ENCODE measurements around the gene ZNF225.

ZNF225 gene

DNA sequence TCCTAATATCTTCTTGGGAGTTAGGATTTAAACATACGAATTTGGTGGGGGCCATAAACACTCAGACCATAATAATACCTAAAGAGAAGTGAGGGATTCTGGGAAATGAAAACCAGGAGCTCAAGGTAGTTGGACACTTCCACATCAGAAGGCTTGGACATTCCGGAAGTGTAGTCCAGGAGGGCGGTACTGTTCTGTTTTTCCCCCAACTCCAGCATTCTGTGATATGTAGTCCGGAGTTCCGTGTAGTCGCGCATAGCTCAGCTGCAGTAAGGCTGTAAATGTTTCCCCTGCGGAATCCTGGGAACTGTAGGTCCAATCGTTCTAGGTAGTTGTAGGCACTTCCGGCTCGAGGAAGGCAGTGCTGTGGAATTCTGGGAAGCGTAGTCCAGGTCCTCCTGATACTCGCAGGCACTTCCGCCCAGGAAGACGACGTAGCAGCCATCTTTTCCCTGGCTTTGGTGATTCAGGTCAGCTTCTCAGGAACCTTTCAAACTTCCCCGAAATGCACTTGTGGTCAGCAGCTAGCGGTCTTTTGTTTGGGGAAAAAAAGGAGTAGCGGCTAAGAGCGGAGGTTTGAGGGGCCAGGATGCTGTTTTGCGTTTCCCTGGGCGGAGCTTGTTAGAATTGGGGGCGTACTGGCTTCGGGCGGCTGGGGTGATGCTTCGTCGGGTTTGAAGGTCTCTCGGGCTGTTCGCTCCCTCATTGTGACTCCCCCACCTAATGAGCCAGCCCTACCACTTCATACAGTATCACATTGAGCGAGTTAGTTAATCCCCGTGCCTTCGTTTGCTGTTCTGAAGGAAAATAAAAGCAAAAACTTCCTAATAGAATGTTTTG lies 51.7 kb downstream of the ZNF225 start, which contains the start of gene ZNF226 (continued):
- TF ChIP-seq MEIS1 (CRISPR knock-in tag; IDR thresholded peaks at IDR 0.05; ENCODE audit: borderline replicate concordance) (no peak), ZNF785 (tag by site-specific recombination; IDR thresholded peaks at IDR 0.05) (0 out of 2 replicates have a peak, but pooled peaks have one; percentile 23), ZNF837 (tag by site-specific recombination; IDR thresholded peaks at IDR 0.05) (no peak), TRIM28 (IDR thresholded peaks at IDR 0.05; ENCODE audit: borderline replicate concordance, low read length) (peak; percentile 95), ZNF777 (tag by site-specific recombination; IDR thresholded peaks at IDR 0.05; ENCODE audit: borderline replicate concordance) (peak; percentile 82; the same call in 1 of the 2 replicates), PRDM1 (tag by site-specific recombination; IDR thresholded peaks at IDR 0.05) (no peak), ZNF274 (IDR thresholded peaks at IDR 0.05; ENCODE audit: low read length) (no peak), ZNF274 (tag by site-specific recombination; IDR thresholded peaks at IDR 0.05; ENCODE audit: borderline replicate concordance) (no peak), ZNF19 (tag by site-specific recombination; IDR thresholded peaks at IDR 0.05; ENCODE audit: low read depth) (0 out of 2 replicates have a peak, but pooled peaks have one; percentile 21), REPIN1 (tag by site-specific recombination; IDR thresholded peaks at IDR 0.05; ENCODE audit: low read depth) (peak; percentile 99), WT1 (tag by site-specific recombination; IDR thresholded peaks at IDR 0.05) (peak; percentile 35; the same call in 1 of the 2 replicates), SCRT2 (tag by site-specific recombination; IDR thresholded peaks at IDR 0.05) (peak; percentile 94), ZNF555 (tag by site-specific recombination; conservative IDR thresholded peaks at IDR 0.05) (no peak), HOXD13 (CRISPR knock-in tag; IDR thresholded peaks at IDR 0.05; ENCODE audit: borderline replicate concordance) (peak; percentile 98), ZNF626 (tag by site-specific recombination; IDR thresholded peaks at IDR 0.05) (no peak), MZF1 (tag by site-specific recombination; IDR thresholded peaks at IDR 0.05; ENCODE audit: borderline replicate concordance) (peak; percentile 61), FEZF1 (tag by site-specific recombination; IDR thresholded peaks at IDR 0.05) (no peak), OVOL3 (tag by site-specific recombination; IDR thresholded peaks at IDR 0.05) (no peak), ZBTB21 (tag by site-specific recombination; IDR thresholded peaks at IDR 0.05) (peak; percentile 86), YY1 (tag by site-specific recombination; IDR thresholded peaks at IDR 0.05) (peak; percentile 91), ZSCAN16 (tag by site-specific recombination; IDR thresholded peaks at IDR 0.05) (no peak), KLF1 (tag by site-specific recombination; IDR thresholded peaks at IDR 0.05) (peak; percentile 21; the same call in 1 of the 2 replicates)
- TF ChIP-seq, protein P1, sequence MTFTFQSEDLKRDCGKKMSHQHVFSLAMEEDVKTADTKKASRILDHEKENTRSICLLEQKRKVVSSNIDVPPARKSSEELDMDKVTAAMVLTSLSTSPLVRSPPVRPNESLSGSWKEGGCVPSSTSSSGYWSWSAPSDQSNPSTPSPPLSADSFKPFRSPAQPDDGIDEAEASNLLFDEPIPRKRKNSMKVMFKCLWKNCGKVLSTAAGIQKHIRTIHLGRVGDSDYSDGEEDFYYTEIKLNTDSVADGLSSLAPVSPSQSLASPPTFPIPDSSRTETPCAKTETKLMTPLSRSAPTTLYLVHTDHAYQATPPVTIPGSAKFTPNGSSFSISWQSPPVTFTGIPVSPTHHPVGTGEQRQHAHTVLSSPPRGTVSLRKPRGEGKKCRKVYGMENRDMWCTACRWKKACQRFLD (tag by site-specific recombination; IDR thresholded peaks at IDR 0.05): no peak
- TF ChIP-seq, protein P2, sequence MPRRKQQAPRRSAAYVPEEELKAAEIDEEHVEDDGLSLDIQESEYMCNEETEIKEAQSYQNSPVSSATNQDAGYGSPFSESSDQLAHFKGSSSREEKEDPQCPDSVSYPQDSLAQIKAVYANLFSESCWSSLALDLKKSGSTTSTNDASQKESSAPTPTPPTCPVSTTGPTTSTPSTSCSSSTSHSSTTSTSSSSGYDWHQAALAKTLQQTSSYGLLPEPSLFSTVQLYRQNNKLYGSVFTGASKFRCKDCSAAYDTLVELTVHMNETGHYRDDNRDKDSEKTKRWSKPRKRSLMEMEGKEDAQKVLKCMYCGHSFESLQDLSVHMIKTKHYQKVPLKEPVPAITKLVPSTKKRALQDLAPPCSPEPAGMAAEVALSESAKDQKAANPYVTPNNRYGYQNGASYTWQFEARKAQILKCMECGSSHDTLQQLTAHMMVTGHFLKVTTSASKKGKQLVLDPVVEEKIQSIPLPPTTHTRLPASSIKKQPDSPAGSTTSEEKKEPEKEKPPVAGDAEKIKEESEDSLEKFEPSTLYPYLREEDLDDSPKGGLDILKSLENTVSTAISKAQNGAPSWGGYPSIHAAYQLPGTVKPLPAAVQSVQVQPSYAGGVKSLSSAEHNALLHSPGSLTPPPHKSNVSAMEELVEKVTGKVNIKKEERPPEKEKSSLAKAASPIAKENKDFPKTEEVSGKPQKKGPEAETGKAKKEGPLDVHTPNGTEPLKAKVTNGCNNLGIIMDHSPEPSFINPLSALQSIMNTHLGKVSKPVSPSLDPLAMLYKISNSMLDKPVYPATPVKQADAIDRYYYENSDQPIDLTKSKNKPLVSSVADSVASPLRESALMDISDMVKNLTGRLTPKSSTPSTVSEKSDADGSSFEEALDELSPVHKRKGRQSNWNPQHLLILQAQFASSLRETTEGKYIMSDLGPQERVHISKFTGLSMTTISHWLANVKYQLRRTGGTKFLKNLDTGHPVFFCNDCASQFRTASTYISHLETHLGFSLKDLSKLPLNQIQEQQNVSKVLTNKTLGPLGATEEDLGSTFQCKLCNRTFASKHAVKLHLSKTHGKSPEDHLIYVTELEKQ (tag by site-specific recombination; IDR thresholded peaks at IDR 0.05; ENCODE audit: borderline replicate concordance): peak; percentile 62
- TF ChIP-seq, protein P3, sequence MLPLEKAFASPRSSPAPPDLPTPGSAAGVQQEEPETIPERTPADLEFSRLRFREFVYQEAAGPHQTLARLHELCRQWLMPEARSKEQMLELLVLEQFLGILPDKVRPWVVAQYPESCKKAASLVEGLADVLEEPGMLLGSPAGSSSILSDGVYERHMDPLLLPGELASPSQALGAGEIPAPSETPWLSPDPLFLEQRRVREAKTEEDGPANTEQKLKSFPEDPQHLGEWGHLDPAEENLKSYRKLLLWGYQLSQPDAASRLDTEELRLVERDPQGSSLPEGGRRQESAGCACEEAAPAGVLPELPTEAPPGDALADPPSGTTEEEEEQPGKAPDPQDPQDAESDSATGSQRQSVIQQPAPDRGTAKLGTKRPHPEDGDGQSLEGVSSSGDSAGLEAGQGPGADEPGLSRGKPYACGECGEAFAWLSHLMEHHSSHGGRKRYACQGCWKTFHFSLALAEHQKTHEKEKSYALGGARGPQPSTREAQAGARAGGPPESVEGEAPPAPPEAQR (tag by site-specific recombination; IDR thresholded peaks at IDR 0.05): no peak
- TF ChIP-seq, protein P4, sequence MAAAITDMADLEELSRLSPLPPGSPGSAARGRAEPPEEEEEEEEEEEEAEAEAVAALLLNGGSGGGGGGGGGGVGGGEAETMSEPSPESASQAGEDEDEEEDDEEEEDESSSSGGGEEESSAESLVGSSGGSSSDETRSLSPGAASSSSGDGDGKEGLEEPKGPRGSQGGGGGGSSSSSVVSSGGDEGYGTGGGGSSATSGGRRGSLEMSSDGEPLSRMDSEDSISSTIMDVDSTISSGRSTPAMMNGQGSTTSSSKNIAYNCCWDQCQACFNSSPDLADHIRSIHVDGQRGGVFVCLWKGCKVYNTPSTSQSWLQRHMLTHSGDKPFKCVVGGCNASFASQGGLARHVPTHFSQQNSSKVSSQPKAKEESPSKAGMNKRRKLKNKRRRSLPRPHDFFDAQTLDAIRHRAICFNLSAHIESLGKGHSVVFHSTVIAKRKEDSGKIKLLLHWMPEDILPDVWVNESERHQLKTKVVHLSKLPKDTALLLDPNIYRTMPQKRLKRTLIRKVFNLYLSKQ (tag by site-specific recombination; IDR thresholded peaks at IDR 0.05; ENCODE audit: borderline replicate concordance): no peak
- TF ChIP-seq, protein P5, sequence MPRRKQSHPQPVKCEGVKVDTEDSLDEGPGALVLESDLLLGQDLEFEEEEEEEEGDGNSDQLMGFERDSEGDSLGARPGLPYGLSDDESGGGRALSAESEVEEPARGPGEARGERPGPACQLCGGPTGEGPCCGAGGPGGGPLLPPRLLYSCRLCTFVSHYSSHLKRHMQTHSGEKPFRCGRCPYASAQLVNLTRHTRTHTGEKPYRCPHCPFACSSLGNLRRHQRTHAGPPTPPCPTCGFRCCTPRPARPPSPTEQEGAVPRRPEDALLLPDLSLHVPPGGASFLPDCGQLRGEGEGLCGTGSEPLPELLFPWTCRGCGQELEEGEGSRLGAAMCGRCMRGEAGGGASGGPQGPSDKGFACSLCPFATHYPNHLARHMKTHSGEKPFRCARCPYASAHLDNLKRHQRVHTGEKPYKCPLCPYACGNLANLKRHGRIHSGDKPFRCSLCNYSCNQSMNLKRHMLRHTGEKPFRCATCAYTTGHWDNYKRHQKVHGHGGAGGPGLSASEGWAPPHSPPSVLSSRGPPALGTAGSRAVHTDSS (tag by site-specific recombination; IDR thresholded peaks at IDR 0.05): no peak
- TF ChIP-seq, protein P6, sequence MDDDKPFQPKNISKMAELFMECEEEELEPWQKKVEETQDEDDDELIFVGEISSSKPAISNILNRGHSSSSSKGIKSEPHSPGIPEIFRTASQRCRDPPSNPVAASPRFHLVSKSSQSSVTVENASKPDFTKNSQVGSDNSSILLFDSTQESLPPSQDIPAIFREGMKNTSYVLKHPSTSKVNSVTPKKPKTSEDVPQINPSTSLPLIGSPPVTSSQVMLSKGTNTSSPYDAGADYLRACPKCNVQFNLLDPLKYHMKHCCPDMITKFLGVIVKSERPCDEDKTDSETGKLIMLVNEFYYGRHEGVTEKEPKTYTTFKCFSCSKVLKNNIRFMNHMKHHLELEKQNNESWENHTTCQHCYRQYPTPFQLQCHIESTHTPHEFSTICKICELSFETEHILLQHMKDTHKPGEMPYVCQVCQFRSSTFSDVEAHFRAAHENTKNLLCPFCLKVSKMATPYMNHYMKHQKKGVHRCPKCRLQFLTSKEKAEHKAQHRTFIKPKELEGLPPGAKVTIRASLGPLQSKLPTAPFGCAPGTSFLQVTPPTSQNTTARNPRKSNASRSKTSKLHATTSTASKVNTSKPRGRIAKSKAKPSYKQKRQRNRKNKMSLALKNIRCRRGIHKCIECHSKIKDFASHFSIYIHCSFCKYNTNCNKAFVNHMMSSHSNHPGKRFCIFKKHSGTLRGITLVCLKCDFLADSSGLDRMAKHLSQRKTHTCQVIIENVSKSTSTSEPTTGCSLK (tag by site-specific recombination; IDR thresholded peaks at IDR 0.05): no peak; the same call in 1 of the 2 replicates

All from HEK293 (cell line).